GM23338 (cell line): ENCODE data around the gene KCNK4.

Experiments used
- EZH2phosphoT487 ChIP-seq: fragments of 200-600 bp; sonication (generic); IDR thresholded peaks from one replicate; pipeline ENCODE4 v1.8.1; 2018; ENCODE audit warnings: antibody characterized with exemption; ENCODE audit not compliant: unreplicated experiment
- POLR2AphosphoS5 ChIP-seq: IDR thresholded peaks from 2 replicates; pipeline ENCODE4 v1.6.1; 2016; ENCODE audit warnings: antibody characterized with exemption, low read depth
- TF ChIP-seq, protein P1 (sequence below), 2 experiments: fragments of 200-600 bp in 1 of 2; sonication (generic) in 1 of 2; conservative IDR thresholded peaks; 2 replicates each; pipeline versions ENCODE4 v1.5.1 to v1.6.1; 2016 to 2017; ENCODE audit warnings: antibody characterized with exemption in 2 of 2, low read depth in 2 of 2, mild to moderate bottlenecking in 2 of 2, moderate library complexity in 1 of 2
- TF ChIP-seq, protein P2 (sequence below): IDR thresholded peaks from 2 replicates; pipeline ENCODE4 v1.6.1; 2016; ENCODE audit warnings: antibody characterized with exemption

DNA sequence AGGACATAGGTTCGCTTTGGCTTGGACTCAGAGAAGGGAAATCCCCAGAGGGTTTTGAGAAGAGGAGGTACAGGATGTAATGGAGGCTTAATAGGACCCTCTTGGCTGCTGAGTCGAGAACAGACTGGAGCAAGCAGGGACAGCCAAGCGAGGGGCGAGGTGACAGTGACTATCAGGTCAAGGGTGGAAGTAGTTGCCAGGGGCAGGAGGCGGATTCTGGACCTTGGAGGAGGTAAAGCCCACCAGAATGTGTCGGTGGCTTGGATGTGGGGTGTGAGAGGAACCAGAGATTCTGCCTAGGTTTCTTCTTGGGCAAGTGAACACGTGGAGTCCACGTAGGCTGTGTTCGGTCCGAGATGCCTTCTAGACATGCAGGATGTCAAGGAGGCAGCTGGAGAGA lies 21.8 kb downstream of the KCNK4 start:
- TF ChIP-seq, protein P1, sequence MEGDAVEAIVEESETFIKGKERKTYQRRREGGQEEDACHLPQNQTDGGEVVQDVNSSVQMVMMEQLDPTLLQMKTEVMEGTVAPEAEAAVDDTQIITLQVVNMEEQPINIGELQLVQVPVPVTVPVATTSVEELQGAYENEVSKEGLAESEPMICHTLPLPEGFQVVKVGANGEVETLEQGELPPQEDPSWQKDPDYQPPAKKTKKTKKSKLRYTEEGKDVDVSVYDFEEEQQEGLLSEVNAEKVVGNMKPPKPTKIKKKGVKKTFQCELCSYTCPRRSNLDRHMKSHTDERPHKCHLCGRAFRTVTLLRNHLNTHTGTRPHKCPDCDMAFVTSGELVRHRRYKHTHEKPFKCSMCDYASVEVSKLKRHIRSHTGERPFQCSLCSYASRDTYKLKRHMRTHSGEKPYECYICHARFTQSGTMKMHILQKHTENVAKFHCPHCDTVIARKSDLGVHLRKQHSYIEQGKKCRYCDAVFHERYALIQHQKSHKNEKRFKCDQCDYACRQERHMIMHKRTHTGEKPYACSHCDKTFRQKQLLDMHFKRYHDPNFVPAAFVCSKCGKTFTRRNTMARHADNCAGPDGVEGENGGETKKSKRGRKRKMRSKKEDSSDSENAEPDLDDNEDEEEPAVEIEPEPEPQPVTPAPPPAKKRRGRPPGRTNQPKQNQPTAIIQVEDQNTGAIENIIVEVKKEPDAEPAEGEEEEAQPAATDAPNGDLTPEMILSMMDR (conservative IDR thresholded peaks at IDR 0.05; ENCODE audit: low read depth in 2 of 2) = no peak
- no peak for TF ChIP-seq EZH2phosphoT487
- TF ChIP-seq, protein P2, sequence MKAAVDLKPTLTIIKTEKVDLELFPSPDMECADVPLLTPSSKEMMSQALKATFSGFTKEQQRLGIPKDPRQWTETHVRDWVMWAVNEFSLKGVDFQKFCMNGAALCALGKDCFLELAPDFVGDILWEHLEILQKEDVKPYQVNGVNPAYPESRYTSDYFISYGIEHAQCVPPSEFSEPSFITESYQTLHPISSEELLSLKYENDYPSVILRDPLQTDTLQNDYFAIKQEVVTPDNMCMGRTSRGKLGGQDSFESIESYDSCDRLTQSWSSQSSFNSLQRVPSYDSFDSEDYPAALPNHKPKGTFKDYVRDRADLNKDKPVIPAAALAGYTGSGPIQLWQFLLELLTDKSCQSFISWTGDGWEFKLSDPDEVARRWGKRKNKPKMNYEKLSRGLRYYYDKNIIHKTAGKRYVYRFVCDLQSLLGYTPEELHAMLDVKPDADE = no peak
- TF ChIP-seq POLR2AphosphoS5 = no peak
